GM21529 (cell line): ENCODE data around the gene MAN2A2.

Experiments
- ATAC-seq: cut with Tn5 transposase; IDR thresholded peaks from one replicate; pipeline ENCODE4 v1.9.1; 2021; ENCODE audit not compliant: unreplicated experiment

The MAN2A2 gene

DNA sequence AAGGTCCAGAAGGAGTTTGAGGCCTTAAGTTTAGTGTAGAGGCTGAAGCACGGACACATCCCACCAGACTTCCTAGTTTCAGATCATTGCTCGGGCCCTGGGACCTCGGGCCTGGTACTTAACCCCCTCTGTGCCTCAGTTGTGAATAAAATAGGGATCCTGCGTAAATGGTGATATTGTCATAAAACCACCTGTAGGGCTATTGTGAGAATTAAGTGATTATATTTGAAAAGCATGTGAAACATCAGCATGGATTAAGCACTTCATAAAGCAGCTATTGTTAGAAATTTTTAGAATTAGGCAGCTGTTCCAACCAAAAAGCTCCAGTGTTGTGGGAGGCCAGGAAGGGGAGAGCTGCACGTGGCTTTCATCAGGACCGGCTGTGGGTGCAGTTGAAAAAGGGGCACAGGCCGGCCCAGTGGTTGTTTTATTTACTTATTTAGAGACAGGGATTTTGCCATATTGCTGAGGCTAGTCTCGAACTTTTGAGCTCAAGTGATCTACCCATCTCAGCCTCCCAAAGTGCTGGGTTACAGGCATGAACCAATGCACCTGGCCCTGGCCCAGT is 56.0 kb downstream of the MAN2A2 start:
- no peak for ATAC-seq

DNA sequence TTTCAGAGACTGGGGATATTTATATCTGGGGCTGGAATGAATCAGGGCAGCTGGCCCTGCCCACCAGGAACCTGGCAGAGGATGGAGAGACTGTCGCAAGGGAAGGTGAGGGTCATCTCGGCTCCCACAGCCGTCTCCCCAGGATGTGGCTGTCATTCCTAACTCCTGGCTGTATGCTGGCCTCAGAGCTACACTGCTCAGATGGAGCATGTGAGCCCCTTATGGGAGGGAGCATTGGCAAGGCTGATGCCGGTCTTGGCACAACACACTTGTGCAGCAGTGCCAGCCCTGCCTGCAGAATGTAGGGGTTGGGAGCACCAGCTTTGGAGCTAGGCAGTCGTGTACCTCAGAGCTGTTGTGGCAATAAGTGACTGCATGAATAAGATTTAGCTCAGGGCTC is 56.8 kb downstream of the MAN2A2 start:
- ATAC-seq = no peak

DNA sequence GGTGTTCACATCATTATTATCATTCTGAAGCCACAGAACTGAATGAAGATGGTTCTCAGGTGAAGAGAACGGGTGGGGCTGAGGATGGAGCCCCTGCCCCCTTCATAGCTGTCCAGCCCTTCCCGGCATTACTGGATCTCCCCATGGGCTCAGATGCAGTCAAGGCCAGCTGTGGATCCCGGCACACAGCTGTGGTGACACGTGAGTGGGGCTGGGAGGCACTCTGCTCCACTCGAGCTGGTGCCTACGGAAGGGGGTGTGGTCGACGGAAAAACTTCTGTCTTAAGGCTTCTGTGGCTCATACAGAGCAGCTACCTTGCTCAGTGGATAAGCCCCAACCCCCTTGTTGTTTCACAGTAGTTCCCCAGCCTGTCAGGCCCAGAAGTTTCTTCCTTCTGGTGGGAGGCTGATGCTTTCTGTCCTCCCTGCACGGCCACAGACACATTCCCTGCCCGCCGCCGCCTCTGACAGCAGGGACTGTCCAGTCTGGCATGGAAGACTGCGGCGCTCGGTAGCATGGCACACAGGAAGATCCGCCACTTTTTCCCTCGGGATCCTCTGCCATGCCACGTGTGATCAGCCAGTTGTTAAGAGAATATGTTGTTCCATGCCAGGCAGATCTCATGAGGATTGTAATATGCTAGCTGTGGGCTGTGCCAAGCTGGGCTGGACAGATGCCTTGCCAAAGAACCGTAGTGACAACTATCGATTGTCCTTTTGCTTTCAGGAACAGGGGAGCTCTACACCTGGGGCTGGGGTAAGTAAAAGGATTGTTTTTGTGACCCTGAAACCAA is 57.4 kb downstream of the MAN2A2 start:
- ATAC-seq = no peak

DNA sequence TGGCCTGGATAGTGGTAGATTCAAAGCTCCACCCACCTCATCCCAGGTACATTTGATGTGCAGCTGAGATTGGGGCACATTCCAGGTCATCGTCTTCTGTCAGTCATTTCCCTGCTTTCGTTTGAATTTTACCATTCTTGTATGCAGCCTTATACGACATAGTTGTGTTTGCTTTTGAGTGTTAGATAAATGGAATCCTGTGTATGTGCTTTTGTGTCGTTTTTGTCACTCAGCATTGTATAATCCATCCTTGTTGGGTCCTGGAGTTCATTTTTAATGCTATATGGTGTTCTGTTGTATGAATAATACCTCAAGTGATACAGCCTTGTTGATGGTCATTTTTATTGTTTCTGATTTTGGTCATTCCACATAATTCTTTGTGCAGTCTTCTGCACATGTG is 58.9 kb downstream of the MAN2A2 start:
- ATAC-seq = no peak

DNA sequence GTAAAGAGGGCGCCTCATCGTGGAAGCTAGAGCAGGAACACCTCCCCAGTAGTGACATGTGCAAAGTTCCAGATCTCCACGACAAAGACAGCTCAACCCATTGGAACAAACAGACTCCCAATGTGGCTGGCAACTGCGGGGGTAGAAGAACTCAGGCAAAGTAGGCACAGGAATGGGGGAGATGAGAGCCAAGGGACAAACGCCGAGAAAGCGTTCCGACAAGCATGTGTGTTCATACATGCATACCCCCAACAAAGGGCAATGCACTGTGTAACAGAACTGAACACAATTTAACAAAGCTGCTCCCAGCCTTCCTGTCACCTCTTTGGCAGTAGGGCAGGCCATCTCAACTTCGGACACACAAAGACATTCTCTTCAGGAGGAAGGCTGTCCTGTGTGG is 63.2 kb downstream of the MAN2A2 start:
- no peak for ATAC-seq

DNA sequence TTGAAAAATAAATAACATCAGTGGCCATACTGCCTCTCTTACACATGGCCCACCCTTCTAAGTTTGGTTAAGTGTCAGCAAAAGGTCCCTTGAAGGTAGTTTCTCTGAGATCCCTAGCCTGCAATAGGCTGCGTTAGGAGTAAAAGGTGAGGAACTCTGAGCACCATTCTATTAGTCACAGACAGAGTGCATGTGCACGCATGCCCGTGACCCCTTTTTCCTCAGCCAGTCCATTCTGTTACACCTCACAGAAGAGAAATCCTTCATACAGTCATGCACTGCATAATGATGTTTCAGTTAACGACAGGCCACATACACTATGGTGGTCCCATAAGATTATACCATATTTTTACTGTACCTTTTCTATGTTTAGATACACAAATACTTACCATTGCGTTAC is 64.1 kb downstream of the MAN2A2 start:
- ATAC-seq = no peak

DNA sequence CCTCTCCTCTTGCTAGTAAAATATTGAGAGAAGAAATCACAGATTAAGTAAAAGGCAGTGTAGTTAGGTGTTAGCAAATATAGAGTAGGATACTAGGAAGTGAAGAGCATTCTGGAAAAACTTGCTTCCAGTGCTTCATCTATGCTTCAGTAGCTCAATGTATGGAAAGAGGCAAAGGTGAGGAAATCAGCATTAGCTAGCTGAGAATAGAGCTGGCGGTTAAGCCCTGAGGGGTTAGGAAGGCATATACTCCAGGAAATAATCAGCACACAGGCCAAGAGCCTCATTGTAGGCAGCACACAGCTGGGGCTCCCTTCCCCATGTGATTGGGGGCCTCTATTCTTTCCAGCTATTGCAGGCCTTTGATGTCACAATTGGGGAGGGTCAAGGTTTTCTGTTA is 65.3 kb downstream of the MAN2A2 start:
- ATAC-seq = no peak

DNA sequence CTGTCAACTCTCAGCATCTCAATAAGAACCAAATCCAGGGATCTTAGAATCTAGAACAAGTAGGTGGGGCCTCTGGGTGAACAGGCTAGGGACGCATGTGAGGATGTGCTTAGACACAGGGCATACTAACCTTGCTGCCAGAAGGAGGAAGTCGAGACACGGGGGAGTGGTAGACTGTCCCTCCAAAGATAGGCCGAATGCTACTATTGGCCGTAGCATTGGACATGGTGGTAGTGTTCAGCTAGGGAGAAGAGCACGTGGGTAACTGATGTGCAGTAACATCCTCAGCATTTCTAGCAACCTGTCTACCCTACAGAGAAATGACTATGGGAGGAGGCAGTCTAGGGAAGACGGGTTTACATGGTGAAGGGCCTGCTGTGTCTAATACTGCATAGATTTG is 67.2 kb downstream of the MAN2A2 start:
- no peak for ATAC-seq

DNA sequence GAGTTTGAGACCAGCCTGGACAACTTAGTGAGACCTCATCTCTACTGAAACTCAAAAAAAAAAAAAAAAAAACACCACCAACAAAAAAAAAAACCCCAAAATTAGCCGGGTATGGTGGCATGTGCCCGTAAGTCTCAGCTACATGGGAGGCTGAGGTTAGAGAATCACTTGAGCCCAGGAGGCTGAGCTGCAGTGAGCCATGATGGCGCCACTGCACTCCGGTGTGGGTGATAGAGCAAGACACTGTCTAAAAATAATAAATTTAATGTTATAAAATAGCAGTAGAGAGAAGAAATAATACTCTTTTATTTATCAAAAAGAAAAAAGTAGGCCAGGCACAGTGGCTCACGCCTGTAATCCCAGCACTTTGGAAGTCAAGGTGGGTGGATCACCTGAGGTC is 69.0 kb downstream of the MAN2A2 start:
- no peak for ATAC-seq
